Cardiac muscle cell (in vitro differentiated cells and primary cell): ENCODE results near the gene LMAN2L. TPM values are rescaled to one million over a fixed set of nuclear protein-coding genes. Genes with fewer than 3 reads are reported as not detected.

Source experiments
- DNase-seq, 2 donors: peaks; one replicate each; pipeline versions ENCODE4 v3.0.0 to v3.0.0-alpha.2; 2010 to 2017; ENCODE audit warnings: low read depth in 1 of 2, low spot score in 1 of 2
- H3K27ac ChIP-seq: fragments of 200-600 bp; sonication (generic); 2 replicates; pipeline ENCODE4 v1.5.1; 2016
- H3K27me3 ChIP-seq: fragments of 200-600 bp; sonication (generic); 2 replicates; pipeline ENCODE4 v1.6.0; 2016; ENCODE audit warnings: control low read depth
- H3K36me3 ChIP-seq: fragments of 200-600 bp; sonication (generic); 2 replicates; pipeline ENCODE4 v1.5.1; 2016; ENCODE audit warnings: control low read depth
- H3K4me1 ChIP-seq: fragments of 200-600 bp; sonication (generic); 2 replicates; pipeline ENCODE4 v1.8.1; 2017; ENCODE audit warnings: low read depth, mild to moderate bottlenecking, mixed run types
- H3K4me3 ChIP-seq: fragments of 200-600 bp; sonication (generic); 2 replicates; pipeline ENCODE4 v1.5.1; 2016; ENCODE audit warnings: mild to moderate bottlenecking
- H3K9me3 ChIP-seq: fragments of 200-600 bp; sonication (generic); 2 replicates; pipeline ENCODE4 v1.5.1; 2017; ENCODE audit warnings: low read depth, mild to moderate bottlenecking, control low read depth
- polyA plus RNA-seq: library from polyadenylated mRNA; unstranded; fragments of >200 nt; fragmentation: Nextera tagmentation; extraction: Ambion mirVana; gene quantifications from 2 replicates; pipeline ENCODE4 v1.2.1, GENCODE V29; 2016
- total RNA-seq: library from RNA; depleted of rRNA; stranded (reverse); fragments of >200 nt; gene quantifications from 2 replicates; pipeline ENCODE4 v1.2.3, GENCODE V29; 2016
- TF ChIP-seq, protein P1 (sequence below): IDR thresholded peaks from 2 replicates; pipeline ENCODE4 v1.5.1; 2012; ENCODE audit warnings: low read depth, mild to moderate bottlenecking, low read length

The LMAN2L gene
- total and polyA plus RNA-seq, 2 experiments from 2014 or later: 28.8 to 64.3 TPM

DNA sequence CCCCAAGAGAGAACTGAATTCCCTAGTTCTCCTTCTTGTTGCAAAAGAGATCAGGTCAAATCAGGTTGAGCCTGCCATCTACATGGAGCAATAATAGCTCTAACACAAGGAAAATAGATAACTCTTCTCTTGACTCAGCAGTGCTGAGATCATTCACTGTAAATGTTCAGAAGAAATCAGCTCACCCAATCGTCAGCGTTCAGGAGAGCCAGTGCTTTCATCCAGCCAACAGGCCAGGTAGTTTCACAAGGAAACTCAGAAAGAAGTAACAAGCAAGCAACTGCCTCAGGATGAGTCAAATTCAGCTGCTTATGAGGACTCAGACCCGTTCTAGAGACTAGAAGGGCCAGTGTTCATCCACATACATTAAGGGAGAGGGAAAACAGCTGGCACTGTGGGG lies 5.9 kb downstream of the LMAN2L start:
- Histone ChIP-seq H3K27ac (no peak overlapping the region), H3K9me3 (no peaks in the 10 kb centered on the region), H3K27me3 (no peaks in the 10 kb centered on the region), H3K4me3 (no peak overlapping the region), H3K36me3 (peaks cover 62% of the 10 kb centered on the region), H3K4me1 (no peaks in the 10 kb centered on the region)
- DNase-seq: no peak
- TF ChIP-seq, protein P1, sequence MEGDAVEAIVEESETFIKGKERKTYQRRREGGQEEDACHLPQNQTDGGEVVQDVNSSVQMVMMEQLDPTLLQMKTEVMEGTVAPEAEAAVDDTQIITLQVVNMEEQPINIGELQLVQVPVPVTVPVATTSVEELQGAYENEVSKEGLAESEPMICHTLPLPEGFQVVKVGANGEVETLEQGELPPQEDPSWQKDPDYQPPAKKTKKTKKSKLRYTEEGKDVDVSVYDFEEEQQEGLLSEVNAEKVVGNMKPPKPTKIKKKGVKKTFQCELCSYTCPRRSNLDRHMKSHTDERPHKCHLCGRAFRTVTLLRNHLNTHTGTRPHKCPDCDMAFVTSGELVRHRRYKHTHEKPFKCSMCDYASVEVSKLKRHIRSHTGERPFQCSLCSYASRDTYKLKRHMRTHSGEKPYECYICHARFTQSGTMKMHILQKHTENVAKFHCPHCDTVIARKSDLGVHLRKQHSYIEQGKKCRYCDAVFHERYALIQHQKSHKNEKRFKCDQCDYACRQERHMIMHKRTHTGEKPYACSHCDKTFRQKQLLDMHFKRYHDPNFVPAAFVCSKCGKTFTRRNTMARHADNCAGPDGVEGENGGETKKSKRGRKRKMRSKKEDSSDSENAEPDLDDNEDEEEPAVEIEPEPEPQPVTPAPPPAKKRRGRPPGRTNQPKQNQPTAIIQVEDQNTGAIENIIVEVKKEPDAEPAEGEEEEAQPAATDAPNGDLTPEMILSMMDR: no peak

DNA sequence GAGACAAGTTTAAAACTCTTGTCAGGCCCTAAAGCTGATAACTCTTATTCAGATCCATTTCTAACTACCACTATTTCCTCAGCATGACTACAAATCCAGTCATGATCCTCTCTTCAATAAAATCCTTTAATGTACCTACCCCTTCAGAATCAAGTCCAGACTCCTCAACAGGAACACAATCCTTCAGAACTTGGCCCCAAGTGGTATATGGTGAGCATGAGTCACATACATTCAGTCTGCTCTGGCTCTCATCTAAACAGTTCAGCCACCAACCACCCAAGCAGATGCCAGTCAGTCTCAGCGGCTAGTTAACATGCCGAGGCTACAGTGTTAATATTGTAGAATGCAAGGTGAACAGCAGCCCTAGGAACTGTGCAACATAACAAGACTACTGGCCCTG lies 9.7 kb downstream of the LMAN2L start:
- TF ChIP-seq, protein P1: no peak
- no peak overlapping the region for H3K4me3 ChIP-seq
- no peaks in the 10 kb centered on the region for H3K27me3 ChIP-seq
- no peak overlapping the region for H3K27ac ChIP-seq
- H3K4me1 ChIP-seq: no peaks in the 10 kb centered on the region
- H3K9me3 ChIP-seq: no peaks in the 10 kb centered on the region
- DNase-seq: peak in 1 of 2 donors; percentile 13
- H3K36me3 ChIP-seq: peaks cover 61% of the 10 kb centered on the region

DNA sequence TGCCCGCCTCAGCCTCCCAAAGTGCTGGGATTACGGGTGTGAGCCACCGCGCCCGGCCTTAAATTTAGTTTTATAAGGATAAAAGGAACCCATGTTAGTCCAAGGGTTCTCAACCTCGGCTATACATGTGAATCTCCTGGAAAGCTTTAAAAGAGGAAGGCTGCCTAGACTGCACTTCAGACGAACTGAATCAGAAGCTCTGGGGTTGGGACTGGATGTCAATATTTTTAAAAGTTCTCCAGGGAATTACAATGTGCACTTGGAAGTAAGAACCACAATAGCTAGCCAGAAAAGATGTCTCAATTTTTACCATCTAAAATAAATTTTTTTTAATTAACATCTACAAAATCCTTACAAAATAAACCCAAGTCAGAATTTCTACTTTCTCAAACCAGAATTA lies 10.1 kb downstream of the LMAN2L start:
- Histone ChIP-seq H3K27ac (no peak overlapping the region), H3K36me3 (peaks cover 61% of the 10 kb centered on the region)

DNA sequence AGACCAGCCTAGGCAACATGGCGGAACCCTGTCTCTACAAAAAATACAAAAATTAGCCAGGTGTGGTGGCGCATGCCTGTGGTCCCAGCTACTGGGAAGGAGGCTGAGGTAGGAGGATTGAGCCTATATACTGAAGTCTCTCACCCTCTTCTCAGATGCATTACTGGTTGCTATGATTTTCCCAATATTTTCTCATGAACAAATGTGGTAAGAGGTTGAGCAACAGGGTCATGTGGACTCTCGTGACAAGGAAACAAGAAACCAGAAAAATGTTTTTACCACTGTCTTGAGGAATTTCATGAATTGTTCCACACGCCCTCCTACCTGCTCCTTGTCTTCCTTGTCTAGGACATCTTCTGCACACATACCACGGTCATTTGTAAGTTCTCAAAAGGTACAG lies 12.4 kb downstream of the LMAN2L start:
- Histone ChIP-seq H3K36me3 (peaks cover 42% of the 10 kb centered on the region), H3K4me1 (no peaks in the 10 kb centered on the region), H3K4me3 (no peak overlapping the region), H3K27ac (no peak overlapping the region), H3K27me3 (no peaks in the 10 kb centered on the region), H3K9me3 (no peaks in the 10 kb centered on the region)
- peak in 1 of 2 donors; percentile 80 for DNase-seq
- TF ChIP-seq, protein P1: no peak

More for the DNA sequence above, 10.1 kb downstream of the LMAN2L start:
- no peaks in the 10 kb centered on the region for H3K9me3 ChIP-seq
- H3K27me3 ChIP-seq: no peaks in the 10 kb centered on the region
- DNase-seq: no peak
- H3K4me3 ChIP-seq: no peak overlapping the region
- no peaks in the 10 kb centered on the region for H3K4me1 ChIP-seq
- TF ChIP-seq, protein P1: no peak

DNA sequence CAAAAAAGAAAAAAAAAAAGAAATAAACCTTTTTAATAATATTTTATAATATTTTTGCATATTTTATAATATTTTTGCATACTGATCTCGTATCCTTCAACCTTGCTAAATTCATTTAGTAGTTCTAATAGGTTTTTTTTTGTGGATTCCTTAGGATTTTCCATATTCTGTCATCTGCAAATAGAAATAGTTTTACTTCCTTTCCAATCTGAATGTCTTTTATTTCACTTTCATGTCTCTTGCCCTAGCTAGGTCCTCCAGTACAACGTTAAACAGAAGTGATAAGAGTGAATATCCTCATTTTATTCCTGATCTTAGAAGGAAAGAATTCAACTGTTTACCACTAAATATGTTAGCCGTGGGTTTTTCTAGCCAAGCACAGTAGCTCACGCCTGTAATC lies 13.7 kb downstream of the LMAN2L start:
- no peak for DNase-seq
- H3K4me3 ChIP-seq: no peak overlapping the region
- peaks cover 32% of the 10 kb centered on the region for H3K36me3 ChIP-seq
- H3K27me3 ChIP-seq: no peaks in the 10 kb centered on the region
- TF ChIP-seq, protein P1: no peak
- no peaks in the 10 kb centered on the region for H3K4me1 ChIP-seq
- no peaks in the 10 kb centered on the region for H3K9me3 ChIP-seq
- no peak overlapping the region for H3K27ac ChIP-seq

DNA sequence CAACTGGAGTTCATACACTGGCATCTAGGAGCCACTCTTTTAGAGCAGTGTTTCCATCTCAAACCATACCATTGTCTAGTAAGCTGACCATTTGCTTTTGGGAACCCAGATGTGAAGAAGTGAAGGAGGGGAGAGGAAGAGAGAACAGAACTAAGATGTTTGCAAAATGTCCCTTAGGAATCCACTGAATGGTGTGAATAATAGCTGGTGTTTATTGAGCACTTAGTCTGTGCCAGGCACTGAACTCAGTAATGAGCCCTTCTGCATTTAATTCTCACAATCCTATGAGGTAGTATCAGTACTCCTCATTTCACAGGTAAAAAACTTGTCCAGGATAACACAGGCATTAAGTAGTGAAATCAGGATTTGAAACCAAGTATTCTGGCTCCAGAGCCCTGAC lies 23.5 kb downstream of the LMAN2L start:
- TF ChIP-seq, protein P1: no peak

More for the DNA sequence above, 23.5 kb downstream of the LMAN2L start:
- no peaks in the 10 kb centered on the region for H3K9me3 ChIP-seq
- DNase-seq: no peak
- peaks cover 14% of the 10 kb centered on the region for H3K36me3 ChIP-seq
- no peak overlapping the region for H3K27ac ChIP-seq
- no peak overlapping the region for H3K4me3 ChIP-seq
- no peaks in the 10 kb centered on the region for H3K27me3 ChIP-seq
- H3K4me1 ChIP-seq: no peaks in the 10 kb centered on the region
